Measurements from ENCODE around the gene KRT2. TPM values are rescaled to one million over a fixed set of nuclear protein-coding genes. Genes with fewer than 3 reads are reported as not detected.
"Not testable (repeated sequence)": the region's sequence is repeated elsewhere in the genome, so short reads cannot be mapped to it uniquely, and the experiment has no call there.

KRT2 gene
- total and polyA plus RNA-seq, 12 donors = not detected

DNA sequence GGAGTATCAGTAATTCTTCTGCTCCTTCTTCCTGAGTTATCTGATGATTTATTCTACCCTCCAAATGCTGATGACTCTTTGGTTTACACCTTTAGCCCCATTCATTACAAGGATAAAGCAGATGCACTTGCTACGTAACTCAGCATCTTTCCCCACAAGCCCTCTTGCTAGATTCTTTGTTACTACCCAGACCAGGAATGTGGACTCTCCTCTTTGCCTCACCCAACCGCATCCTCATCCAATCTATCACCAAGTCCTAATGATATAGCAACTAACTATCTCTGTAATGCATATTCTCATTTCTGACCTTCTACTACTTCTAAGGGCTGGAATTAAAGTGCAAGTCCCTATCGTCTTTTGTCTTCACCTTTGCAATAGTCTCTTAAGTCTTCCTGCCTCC lies 18.9 kb upstream of the KRT2 start:
- no peaks in the 10 kb centered on the region for H3K36me3 ChIP-seq
- WGBS, 2 donors = 86 to 87% methylated on average over 3 of the region's 3 CpGs
- H3K4me1 ChIP-seq = no peaks in the 10 kb centered on the region
- TF ChIP-seq, protein P1, sequence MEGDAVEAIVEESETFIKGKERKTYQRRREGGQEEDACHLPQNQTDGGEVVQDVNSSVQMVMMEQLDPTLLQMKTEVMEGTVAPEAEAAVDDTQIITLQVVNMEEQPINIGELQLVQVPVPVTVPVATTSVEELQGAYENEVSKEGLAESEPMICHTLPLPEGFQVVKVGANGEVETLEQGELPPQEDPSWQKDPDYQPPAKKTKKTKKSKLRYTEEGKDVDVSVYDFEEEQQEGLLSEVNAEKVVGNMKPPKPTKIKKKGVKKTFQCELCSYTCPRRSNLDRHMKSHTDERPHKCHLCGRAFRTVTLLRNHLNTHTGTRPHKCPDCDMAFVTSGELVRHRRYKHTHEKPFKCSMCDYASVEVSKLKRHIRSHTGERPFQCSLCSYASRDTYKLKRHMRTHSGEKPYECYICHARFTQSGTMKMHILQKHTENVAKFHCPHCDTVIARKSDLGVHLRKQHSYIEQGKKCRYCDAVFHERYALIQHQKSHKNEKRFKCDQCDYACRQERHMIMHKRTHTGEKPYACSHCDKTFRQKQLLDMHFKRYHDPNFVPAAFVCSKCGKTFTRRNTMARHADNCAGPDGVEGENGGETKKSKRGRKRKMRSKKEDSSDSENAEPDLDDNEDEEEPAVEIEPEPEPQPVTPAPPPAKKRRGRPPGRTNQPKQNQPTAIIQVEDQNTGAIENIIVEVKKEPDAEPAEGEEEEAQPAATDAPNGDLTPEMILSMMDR (IDR thresholded peaks at IDR 0.05) = no peak
- DNase-seq (no peak), ATAC-seq (no peak)
- intact Hi-C loops (cut with DNase I) = no loop called here
- H3K27ac ChIP-seq = no peak overlapping the region
- peaks cover 0 to 23% (median 10%) of the 10 kb centered on the region in 7 donors for H3K27me3 ChIP-seq
- no peak overlapping the region for H3K4me3 ChIP-seq
- H3K9me3 ChIP-seq = no peaks in the 10 kb centered on the region

DNA sequence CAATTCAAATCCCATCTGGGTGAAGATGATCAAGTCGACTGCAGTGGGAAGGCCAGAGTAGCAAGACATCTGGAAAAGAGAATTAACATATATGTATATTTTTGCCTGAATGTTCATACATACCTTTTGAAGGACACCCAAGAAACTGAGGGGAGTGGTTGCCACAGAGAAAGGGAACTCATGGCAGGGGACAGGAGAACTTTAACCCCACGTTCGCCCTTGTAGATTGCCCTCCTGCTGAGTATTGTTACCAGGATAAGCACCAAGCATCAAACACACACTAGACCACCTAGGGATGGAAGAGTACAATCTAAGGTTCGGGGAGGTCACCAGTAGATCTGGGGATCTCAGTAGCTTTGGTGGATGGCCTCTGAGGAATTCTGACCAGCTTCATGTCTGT lies 18.5 kb upstream of the KRT2 start:
- no peak overlapping the region for H3K4me3 ChIP-seq
- DNase-seq (no peak), ATAC-seq (no peak)
- H3K4me1 ChIP-seq = no peaks in the 10 kb centered on the region
- H3K27ac ChIP-seq = no peak overlapping the region
- 82 to 83% methylated on average over 4 of the region's 4 CpGs for whole genome bisulfite sequencing, 2 donors
- H3K9me3 ChIP-seq = no peaks in the 10 kb centered on the region
- H3K36me3 ChIP-seq = no peaks in the 10 kb centered on the region
- TF ChIP-seq, protein P1 (IDR thresholded peaks at IDR 0.05) = no peak
- peaks cover 0 to 26% (median 10%) of the 10 kb centered on the region in 7 donors for H3K27me3 ChIP-seq
- intact Hi-C loops (cut with DNase I) = no loop called here

DNA sequence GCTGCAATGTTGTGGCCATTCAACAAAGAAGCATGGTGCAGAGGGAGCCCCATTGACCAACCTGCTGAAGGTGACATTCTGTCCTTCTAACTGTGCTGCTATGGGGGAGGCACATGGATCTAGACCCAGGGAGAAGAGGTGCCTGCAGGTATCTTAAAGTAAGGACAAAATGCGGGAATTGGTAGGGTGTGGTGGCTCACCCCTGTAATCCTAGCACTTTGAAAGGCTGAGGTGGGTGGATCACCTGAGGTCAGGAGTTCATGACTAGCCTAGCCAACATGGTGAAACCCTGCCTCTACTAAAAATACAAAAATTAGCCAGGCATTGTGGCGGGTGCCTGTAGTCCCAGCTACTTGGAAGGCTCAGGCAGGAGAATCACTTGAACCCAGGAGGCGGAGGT lies 17.9 kb upstream of the KRT2 start:
- H3K27me3 ChIP-seq = peaks cover 0 to 31% (median 10%) of the 10 kb centered on the region in 7 donors
- intact Hi-C loops (cut with DNase I) = loop anchor here in 5 of 10 donors (5.0 to 10.0 kb wide), 2 partner anchors 195 to 197 kb away; no protein-coding TSS in a partner anchor
- H3K9me3 ChIP-seq, H3K27ac ChIP-seq, ATAC-seq, H3K4me3 ChIP-seq, H3K4me1 ChIP-seq, H3K36me3 ChIP-seq, DNase-seq: not testable (repeated sequence)
- 91 to 99% methylated on average over 3 of the region's 3 CpGs for WGBS, 2 donors

DNA sequence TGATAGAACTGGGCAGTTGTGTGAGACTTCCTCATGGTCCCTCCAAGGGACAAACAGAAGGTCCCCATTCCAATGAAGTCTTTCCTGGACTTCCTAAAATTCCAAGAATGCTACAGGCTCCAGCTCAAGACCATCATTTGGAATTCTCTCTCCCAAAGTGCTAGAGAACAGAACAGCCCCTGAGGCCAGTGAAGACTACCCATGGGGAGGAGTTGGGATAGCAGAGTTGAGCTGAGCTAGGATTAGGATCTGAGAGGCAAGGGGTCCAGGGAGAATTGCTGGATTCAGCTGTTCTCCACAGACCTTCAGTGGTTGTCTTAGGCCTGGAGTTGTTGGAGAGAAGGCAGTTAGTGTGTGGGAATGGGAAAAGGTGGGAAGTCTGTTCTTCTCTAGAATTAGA lies 17.4 kb upstream of the KRT2 start:
- peaks cover 0 to 33% (median 10%) of the 10 kb centered on the region in 7 donors for H3K27me3 ChIP-seq
- no peak overlapping the region for H3K4me3 ChIP-seq
- no peaks in the 10 kb centered on the region for H3K9me3 ChIP-seq
- TF ChIP-seq, protein P1 (IDR thresholded peaks at IDR 0.05) = no peak
- H3K27ac ChIP-seq = no peak overlapping the region
- no peaks in the 10 kb centered on the region for H3K4me1 ChIP-seq
- intact Hi-C loops (cut with DNase I) = loop anchor here in 5 of 10 donors (5.0 to 10.0 kb wide), 2 partner anchors 195 to 198 kb away; no protein-coding TSS in a partner anchor
- ATAC-seq (no peak), DNase-seq (no peak)
- H3K36me3 ChIP-seq = no peaks in the 10 kb centered on the region

DNA sequence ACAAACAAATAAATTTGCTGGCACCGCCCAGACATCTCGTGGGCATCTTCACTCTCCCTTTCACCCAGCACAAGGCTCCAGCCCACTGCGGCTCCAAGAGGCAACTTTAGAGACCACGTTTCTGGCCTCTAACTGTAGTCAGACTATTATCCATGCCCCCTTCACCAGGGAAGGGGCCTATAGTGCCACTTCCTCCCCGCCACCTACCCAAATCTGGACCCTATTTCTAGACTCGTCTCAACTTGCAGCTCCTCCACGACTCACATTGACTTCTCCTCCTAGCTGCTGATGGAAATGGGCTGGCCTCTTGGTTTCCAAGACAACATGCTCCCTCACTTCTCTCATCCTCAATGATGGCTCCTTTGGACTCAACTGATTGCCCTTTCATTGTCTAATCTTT lies 15.9 kb upstream of the KRT2 start:
- Histone ChIP-seq H3K27me3 (peaks cover 0 to 30% (median 16%) of the 10 kb centered on the region in 7 donors), H3K36me3 (no peaks in the 10 kb centered on the region), H3K4me1 (no peaks in the 10 kb centered on the region), H3K27ac (no peak overlapping the region), H3K4me3 (no peak overlapping the region), H3K9me3 (no peaks in the 10 kb centered on the region)
- TF ChIP-seq, protein P1 (IDR thresholded peaks at IDR 0.05) = no peak
- WGBS, 2 donors = 79 to 83% methylated on average over 7 of the region's 7 CpGs
- ATAC-seq = no peak
- no peak for DNase-seq
- intact Hi-C loops (cut with DNase I) = loop anchor here in 5 of 10 donors (5.0 to 10.0 kb wide), 2 partner anchors 197 to 199 kb away; no protein-coding TSS in a partner anchor
